IMR-90 (cell line): Measurements from ENCODE around the gene IFT25.
A peak's percentile ranks its signal among the peaks of the same experiment; 100 is the strongest.

Experiments
- CEBPB ChIP-seq: IDR thresholded peaks from 2 replicates; pipeline ENCODE4 v1.6.1; 2012; ENCODE audit warnings: low read depth, low read length, improper control_type of control experiment
- CHD1 ChIP-seq: IDR thresholded peaks from 2 replicates; pipeline ENCODE4 v1.6.1; 2012; ENCODE audit warnings: low read depth, low read length, improper control_type of control experiment
- FOS ChIP-seq: fragments of 150-350 bp; IDR thresholded peaks from 2 replicates; pipeline ENCODE4 v1.6.1; 2016; ENCODE audit warnings: low read depth, low read length
- MAFK ChIP-seq: IDR thresholded peaks from 2 replicates; pipeline ENCODE4 v1.6.1; 2012; ENCODE audit warnings: low read depth, low read length, improper control_type of control experiment
- MAZ ChIP-seq: IDR thresholded peaks from 2 replicates; pipeline ENCODE4 v1.6.1; 2012; ENCODE audit warnings: low read depth, mild to moderate bottlenecking, low read length, improper control_type of control experiment, moderate library complexity, borderline replicate concordance
- MXI1 ChIP-seq: IDR thresholded peaks from 2 replicates; pipeline ENCODE4 v1.6.1; 2012; ENCODE audit warnings: low read depth, mild to moderate bottlenecking, low read length, moderate library complexity, borderline replicate concordance
- POLR2A ChIP-seq: IDR thresholded peaks from 2 replicates; pipeline ENCODE4 v1.6.1; 2012; ENCODE audit warnings: mild to moderate bottlenecking, low read depth, low read length
- RAD21 ChIP-seq: IDR thresholded peaks from 2 replicates; pipeline ENCODE4 v1.6.1; 2012; ENCODE audit warnings: low read length, improper control_type of control experiment
- RCOR1 ChIP-seq: IDR thresholded peaks from 2 replicates; pipeline ENCODE4 v1.6.1; 2012; ENCODE audit warnings: mild to moderate bottlenecking, low read length, improper control_type of control experiment; ENCODE audit not compliant: insufficient replicate concordance
- SMC3 ChIP-seq: fragments of 150-350 bp; IDR thresholded peaks from 2 replicates; pipeline ENCODE4 v1.6.1; 2016; ENCODE audit warnings: low read depth, mild to moderate bottlenecking, antibody characterized with exemption, low read length, moderate library complexity
- TF ChIP-seq, protein P1 (sequence below): conservative IDR thresholded peaks from 2 replicates; pipeline ENCODE4 v1.5.1; 2012; ENCODE audit warnings: mild to moderate bottlenecking, low read depth, low read length, improper control_type of control experiment
- TF ChIP-seq, protein P2 (sequence below): fragments of 150-350 bp; IDR thresholded peaks from 2 replicates; pipeline ENCODE4 v1.6.1; 2017; ENCODE audit warnings: mild to moderate bottlenecking, antibody characterized with exemption, low read length, low read depth

- TF ChIP-seq POLR2A (peak; percentile 60), SMC3 (no peak), CEBPB (no peak), RAD21 (no peak), MAFK (no peak), RCOR1 (no peak), FOS (no peak), CHD1 (no peak), MXI1 (peak; percentile 20; the same call in 1 of the 2 replicates), MAZ (peak; percentile 75; the same call in 1 of the 2 replicates)
- TF ChIP-seq, protein P1, sequence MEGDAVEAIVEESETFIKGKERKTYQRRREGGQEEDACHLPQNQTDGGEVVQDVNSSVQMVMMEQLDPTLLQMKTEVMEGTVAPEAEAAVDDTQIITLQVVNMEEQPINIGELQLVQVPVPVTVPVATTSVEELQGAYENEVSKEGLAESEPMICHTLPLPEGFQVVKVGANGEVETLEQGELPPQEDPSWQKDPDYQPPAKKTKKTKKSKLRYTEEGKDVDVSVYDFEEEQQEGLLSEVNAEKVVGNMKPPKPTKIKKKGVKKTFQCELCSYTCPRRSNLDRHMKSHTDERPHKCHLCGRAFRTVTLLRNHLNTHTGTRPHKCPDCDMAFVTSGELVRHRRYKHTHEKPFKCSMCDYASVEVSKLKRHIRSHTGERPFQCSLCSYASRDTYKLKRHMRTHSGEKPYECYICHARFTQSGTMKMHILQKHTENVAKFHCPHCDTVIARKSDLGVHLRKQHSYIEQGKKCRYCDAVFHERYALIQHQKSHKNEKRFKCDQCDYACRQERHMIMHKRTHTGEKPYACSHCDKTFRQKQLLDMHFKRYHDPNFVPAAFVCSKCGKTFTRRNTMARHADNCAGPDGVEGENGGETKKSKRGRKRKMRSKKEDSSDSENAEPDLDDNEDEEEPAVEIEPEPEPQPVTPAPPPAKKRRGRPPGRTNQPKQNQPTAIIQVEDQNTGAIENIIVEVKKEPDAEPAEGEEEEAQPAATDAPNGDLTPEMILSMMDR: peak; percentile 28
- TF ChIP-seq, protein P2, sequence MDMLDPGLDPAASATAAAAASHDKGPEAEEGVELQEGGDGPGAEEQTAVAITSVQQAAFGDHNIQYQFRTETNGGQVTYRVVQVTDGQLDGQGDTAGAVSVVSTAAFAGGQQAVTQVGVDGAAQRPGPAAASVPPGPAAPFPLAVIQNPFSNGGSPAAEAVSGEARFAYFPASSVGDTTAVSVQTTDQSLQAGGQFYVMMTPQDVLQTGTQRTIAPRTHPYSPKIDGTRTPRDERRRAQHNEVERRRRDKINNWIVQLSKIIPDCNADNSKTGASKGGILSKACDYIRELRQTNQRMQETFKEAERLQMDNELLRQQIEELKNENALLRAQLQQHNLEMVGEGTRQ: no peak
Observed at GRCh38 chr1:53946252-53947171, 1.0 kb upstream of the IFT25 start, which contains the start of gene LRRC42.
